ENCODE results near the gene RAB5B. TPM values are rescaled to one million over a fixed set of nuclear protein-coding genes. Genes with fewer than 3 reads are reported as not detected.
"Not testable (repeated sequence)": the region's sequence is repeated elsewhere in the genome, so short reads cannot be mapped to it uniquely, and the experiment has no call there.

Gene RAB5B
- total RNA-seq, 1 experiment from 2014 or later: 34.4 TPM

DNA sequence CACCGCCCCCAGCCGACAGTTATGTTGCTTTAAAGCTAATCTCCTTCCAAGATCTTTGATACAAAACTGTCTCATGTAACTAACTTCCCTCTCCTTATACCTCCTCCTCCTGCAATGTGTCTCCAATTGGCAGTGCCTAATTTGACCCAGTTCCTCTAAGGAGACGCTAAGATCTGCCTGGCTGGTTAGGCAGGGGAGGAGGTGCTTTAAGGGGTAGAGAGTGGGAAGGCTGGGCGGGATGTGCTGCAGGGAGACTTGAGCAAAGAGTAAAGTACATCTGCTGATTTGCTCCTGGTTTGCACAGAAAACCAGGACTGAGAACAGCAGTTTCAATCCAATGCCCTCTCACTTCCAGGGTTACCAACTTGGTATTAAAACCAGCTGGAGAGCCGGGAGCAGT lies 39.6 kb downstream of the RAB5B start:
- DNase-seq (ENCODE audit: low read depth): no peak

DNA sequence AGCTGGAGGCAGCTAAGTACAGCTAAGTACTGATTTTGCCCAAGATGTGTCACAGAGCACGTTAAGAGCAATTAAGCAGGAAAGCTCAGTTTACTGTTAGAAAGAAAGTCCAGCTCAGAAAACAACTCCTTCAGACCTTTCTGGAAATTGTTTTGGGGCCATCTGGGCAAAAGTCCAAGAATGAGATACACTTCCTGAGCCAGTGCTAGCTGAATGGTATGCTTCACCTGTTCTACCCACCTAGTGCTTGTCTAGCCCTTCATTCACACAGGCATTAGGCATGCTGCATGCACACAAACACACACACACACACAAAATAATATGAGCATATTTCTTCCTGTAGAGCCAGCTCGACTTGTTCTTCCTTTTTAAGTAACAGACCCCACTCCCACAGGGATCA lies 40.3 kb downstream of the RAB5B start:
- no peak for DNase-seq (ENCODE audit: low read depth)

DNA sequence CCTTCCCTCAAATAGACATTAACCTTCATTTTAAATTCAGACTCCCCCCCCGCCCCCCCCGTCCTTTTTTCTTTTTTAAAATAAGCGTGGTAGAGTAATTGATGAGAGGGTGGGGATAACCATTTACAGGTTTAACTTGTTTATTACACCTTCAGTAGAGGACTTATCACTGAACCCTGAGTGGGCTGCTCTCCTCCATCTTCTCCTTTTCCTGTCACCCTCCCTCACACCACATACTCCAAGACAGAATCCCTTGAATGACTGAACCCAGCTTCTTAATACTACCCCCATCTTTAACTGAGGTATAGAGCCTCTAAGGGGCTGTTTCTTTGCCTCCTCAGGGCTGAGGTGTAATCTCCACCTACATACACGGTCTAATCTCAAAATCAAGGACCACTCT lies 43.3 kb downstream of the RAB5B start:
- DNase-seq (ENCODE audit: low read depth): no peak

DNA sequence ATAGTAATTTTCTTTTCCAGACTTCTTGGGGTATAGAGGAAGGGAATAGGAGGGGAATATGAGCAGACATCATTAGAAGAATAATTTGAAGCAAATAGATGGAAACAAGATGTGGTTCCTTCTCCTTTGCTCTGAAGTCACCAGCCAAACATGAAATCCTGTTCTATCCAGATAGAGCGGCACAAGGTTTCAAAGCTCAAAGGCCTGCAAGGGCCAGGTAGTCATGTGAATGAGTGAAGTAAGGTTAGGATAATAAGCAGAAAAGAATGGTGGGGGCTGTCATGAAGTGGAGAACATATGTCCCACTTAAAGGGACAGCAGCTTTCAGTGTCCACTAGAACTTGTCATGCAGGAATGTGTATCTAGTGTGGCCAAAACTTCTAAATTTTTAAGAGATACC lies 44.5 kb downstream of the RAB5B start:
- DNase-seq (ENCODE audit: low read depth): no peak

DNA sequence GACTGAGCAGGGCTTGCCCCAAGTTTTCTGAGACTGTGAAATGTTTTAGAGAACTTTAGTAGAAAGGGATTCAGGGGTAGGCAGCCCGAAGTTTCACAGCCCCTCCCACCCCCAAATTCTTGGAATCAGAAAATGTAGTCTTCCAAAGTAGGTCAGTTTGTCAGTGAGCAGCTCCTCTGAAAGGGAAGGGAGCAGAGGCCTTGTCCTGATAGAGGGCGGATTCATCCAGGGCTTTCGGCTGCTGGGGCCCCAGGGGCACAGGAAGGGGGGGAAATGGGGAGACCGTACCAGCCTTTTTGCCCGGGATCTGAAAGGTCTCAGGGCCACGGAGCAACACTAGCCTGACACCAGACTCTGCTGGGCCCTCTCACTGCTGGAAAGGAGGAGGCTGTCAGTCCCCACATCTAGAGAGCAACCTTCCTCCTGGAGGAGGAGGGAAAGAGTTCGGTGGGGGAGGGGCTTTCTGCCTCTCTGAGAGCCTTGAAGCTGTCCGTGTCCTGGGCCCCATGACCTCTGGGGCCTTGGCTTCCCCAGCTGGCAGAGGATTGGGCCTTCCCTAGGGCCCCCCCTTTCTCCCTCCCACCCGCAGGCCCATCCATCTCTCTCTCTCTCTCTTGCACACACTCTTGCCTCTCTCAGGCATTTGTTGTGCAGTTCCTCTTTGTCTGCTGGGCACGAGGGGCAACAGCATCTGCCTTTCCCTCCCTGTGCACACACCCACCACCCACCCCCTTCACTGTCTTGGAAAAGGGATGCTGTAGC lies 46.7 kb downstream of the RAB5B start, which contains the start of gene IKZF4:
IKZF4 (plus strand) TSS at position 621 of the 762 bp plus-strand sequence. CDS start 451 bp downstream, outside the sequence.
- no peak for DNase-seq (ENCODE audit: low read depth)

DNA sequence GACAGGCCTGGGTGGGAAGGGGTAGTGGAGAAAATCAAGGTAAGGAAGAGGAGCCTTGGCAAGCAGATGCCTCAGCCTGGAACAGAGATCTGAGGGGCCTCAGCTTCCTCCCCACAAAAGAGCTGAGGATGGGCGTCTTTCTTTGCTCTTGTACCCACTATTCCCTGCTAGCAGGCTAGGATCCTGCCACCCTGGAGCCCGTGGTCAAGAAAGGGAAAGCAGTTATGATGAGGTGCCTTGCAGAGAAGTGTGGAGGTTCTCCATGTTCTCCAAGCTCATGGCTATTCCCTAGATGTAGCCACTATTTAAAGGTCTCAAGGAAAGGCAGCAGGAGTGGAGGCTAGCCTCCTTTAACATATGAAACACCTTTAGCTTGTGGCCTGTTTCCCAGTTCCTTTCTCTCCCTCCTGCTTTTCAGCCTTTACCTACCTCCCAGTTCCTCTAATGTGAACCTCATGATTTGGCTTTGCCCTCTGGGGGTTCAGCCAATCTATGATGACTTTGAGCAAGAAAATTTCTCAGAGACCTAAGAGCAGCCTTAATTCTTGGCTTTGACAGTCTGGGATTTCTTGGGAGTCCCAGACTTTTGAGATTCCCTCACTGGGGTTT lies 48.1 kb downstream of the RAB5B start:
- DNase-seq (ENCODE audit: low read depth): no peak

DNA sequence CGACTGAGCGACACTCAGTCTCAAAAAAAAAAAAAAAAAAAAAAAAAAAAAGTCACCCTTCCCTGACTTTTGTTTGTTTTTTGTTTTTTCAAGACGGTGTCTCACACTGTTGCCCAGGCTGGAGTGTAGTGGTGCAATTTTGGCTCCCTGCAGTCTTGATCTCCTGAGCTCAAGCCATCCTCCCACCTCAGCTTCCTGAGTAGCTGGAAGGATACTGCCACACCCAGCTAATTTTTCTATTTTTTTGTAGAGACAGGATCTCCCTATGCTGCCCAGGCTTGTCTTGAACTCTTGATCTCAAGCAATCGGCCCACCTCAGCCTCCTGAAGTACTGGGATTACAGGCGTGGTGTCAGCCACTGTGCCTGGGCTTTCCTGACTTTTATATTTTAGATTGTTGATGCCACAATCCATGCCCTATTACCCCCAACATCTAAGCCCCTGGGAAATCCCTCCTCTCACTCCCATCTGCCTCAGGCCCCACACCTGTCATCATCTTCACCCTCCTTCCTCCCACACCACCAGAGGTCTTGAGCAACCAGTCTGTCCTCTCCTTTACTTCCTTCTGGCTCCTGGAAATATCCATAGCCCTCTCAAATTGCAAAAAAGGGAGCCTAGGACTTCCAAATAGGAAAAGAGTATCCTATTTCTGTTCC lies 54.8 kb downstream of the RAB5B start:
- peak; percentile 9 for DNase-seq (ENCODE audit: low read depth)

DNA sequence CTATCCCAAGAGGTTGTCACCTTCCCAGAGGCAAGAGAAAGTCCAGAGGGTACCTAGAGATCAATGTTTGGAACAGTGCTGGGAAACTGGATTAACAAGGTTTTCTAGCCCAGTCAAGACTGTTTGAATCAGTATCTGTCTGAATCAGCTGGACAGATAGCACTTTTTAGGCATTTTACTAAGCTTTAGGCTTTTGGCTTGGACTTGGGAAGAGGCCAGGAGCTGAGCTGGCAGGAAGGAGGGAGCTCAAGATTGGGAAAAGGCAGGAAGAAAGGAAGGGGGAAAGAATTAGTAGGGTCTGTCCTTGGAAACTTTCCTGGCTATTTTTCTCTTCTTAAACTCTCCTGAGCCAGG lies 55.3 kb downstream of the RAB5B start:
- peak; percentile 48 for DNase-seq (ENCODE audit: low read depth)

DNA sequence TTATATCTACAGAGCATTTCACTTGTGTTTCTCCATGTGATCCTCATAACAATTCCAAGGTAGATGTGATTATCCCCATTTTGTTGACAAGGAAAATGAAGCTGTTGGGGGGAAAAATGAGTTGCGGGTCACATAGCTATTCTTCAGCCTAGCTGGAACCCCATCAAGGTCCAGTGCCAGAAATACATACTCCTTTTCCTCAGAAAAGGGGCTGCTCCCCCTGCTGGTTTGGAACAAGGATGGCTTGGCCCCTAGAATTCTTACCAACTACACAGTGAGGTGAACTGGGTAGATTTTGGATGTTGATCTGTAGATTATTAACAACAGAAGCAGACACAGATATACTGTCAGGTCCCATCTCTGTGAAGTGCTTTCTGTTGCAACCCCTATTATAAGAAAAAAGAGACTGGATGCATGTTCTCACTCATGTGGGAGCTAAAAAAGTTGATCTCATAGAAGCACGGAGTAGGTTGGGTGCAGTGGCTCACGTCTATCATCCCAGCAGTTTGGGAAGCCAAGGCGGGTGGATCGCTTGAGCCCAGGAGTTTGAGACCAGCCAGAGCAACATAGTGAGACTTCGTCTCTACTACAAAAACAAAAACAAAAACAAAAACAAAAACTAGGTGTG lies 55.9 kb downstream of the RAB5B start:
- DNase-seq (ENCODE audit: low read depth): peak; percentile 48

DNA sequence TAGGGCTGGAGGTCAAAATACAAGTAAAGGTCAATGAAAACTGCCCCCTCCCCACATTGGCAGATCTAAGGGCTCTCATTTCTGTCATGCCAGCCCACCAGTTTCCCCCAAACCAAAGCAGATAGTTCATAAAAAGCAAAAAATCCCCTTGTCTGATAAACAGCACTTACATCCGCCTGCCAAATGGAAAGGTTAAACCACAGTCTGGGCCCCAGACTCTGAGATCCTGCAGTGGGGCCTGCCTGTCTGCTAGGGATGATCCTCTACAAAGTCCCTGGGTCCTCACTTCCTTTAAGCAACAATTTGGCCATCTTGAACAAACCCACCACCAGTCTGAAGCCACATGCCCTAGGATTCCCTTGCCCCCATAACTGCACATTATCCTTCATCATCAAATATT lies 58.1 kb downstream of the RAB5B start:
- no peak for DNase-seq (ENCODE audit: low read depth)

DNA sequence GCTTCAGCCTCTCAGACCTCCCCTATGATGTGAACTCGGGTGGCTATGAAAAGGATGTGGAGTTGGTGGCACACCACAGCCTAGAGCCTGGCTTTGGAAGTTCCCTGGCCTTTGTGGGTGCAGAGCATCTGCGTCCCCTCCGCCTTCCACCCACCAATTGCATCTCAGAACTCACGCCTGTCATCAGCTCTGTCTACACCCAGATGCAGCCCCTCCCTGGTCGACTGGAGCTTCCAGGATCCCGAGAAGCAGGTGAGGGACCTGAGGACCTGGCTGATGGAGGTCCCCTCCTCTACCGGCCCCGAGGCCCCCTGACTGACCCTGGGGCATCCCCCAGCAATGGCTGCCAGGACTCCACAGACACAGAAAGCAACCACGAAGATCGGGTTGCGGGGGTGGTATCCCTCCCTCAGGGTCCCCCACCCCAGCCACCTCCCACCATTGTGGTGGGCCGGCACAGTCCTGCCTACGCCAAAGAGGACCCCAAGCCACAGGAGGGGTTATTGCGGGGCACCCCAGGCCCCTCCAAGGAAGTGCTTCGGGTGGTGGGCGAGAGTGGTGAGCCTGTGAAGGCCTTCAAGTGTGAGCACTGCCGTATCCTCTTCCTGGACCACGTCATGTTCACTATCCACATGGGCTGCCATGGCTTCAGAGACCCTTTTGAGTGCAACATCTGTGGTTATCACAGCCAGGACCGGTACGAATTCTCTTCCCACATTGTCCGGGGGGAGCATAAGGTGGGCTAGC lies 60.9 kb downstream of the RAB5B start:
- DNase-seq (ENCODE audit: low read depth): no peak

DNA sequence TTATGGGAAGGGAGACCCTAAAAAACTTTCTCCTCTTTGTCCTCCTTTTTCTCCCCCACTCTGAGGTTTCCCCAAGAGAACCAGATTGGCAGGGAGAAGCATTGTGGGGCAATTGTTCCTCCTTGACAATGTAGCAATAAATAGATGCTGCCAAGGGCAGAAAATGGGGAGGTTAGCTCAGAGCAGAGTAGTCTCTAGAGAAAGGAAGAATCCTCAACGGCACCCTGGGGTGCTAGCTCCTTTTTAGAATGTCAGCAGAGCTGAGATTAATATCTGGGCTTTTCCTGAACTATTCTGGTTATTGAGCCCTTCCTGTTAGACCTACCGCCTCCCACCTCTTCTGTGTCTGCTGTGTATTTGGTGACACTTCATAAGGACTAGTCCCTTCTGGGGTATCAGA lies 63.3 kb downstream of the RAB5B start:
- DNase-seq (ENCODE audit: low read depth): no peak

DNA sequence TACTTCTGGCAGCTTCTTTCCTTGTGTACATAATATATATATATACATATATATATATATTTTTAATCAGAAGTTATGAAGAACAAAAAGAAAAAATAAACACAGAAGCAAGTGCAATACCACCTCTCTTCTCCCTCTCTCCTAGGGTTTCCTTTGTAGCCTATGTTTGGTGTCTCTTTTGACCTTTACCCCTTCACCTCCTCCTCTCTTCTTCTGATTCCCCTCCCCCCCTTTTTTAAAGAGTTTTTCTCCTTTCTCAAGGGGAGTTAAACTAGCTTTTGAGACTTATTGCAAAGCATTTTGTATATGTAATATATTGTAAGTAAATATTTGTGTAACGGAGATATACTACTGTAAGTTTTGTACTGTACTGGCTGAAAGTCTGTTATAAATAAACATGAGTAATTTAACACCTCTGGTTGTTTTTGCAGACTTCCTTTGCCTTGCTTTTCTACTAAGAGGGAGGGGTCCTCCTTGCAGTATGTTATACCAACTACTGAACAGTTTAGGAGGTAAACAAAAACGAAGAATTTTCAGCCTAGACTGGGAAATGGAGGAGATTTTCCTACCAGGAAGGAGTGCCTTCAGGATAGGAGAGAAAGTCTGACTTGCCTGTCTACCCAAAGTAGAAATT lies 64.3 kb downstream of the RAB5B start:
- DNase-seq (ENCODE audit: low read depth): no peak

DNA sequence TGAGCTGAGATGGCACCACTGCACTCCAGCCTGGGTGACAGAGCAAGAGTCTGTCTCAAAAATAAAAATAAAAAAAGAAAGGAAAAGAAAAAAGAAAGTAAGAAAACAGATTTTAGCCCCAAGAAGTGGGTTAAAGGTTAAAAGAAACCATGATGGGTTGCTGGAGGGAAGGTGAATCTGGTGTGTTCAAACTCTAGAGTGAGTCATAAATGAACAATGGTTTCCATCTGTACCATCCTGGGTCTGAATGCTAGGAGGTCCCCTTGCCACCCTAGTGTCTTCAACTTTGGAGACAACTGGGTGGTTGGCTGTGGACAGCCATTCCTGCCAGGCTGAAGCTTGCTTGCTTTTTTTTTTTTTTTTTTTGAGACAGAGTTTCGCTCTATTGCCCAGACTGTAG lies 66.3 kb downstream of the RAB5B start:
- DNase-seq (ENCODE audit: low read depth): peak; percentile 11

DNA sequence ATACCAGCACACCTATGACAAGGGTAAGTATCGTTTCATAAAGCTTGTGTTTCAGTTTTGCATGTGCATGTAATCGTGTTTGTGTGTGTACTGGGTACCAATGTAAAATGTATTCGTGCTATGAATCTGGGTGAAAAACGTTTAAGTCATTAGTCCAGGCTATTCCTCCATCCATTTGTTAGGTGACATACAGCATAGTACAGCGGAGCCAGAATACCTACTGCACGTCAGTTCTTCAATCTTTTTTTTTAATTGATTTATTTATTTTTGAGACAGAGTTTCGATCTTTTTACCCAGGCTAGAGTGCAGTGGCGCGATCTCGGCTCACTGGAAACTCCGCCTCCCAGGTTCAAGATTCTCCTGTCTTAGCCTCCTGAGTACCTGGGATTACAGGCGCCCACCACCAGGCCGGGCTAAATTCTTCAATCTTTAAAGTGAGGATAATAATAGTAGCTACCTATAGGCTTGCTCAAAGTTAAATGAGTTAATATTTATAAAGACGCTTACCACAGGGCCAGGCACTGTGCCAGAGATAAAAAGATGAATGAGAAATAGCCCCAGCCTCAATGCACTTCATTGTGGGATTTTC lies 67.2 kb downstream of the RAB5B start:
- no peak for DNase-seq (ENCODE audit: low read depth)

DNA sequence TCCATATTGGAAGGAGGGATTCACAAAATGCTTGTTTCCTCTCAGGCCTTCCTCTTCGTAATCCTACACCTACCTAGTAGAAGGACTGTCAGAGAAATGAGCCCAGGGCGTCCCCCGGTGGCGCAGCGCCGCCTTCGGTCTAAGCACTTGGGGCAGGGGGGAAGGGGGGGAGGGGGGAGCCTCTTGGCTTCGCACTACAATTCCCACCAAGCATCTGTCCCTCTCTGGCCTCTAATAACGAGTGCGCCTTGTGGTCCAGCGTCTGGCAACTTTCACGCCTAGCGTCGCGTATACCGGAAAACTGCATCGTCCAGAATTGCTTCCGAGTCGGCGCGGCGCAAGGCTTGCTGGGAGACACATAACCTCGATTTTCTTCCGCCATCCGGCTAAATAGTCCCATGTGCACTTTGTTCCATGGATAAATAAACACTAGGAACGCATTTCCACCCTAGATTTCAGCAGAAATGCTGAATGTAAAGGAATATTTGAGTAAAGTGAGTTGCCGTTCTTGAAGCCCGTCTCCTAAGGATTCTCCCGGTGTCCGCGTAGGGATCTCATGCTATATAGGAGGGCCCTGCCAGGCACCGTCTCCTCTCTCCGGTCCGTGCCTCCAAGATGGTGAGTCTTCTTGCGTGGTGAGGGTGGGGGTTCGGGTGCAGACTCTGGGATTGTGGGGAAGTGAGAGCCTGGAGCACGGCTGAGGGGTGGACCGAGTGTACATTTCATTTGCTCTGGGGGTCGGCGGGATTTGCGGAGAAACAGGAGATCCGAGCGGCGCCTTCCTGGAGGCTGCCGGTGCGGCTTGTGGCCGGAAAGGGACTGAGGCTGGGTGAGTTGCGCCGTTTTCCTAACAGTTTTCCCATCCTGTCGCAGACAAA lies 67.9 kb downstream of the RAB5B start, which contains the start of gene RPS26:
RPS26 (plus strand) TSS at position 367 of the 878 bp plus-strand sequence; CDS start at position 616, 249 bp downstream.
- DNase-seq (ENCODE audit: low read depth): peak; percentile 98

DNA sequence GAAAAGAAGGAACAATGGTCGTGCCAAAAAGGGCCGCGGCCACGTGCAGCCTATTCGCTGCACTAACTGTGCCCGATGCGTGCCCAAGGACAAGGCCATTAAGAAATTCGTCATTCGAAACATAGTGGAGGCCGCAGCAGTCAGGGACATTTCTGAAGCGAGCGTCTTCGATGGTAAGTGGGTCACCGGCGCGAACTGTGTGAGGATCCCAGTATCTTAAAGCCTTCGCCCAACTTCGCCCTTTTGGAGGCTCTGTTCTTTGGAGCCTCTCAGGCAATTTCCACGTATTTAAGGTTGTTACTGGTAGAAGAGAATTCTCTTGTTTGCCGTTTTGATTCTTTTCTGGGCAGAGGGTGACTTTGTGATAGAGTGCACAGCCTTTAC lies 68.5 kb downstream of the RAB5B start:
- DNase-seq (ENCODE audit: low read depth): not testable (repeated sequence)

DNA sequence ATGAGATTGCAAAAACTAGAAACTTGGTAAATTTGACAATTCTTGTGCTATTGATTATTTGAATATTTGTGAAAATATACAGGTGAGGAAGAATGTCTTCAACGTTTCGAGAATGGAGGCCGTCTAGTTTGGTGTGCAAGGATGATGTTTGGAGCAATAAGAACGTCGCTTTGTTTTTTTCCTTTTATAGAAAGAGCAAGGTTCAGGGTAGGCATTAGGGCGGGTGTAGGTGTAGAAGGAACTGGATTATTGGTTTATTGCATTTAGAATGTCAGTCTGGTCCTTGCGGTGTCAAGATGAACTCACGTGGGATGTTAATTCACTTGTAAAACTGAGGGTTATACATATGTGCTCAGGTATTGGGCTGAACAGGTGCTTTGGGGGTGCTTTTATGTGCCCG lies 69.0 kb downstream of the RAB5B start:
- DNase-seq (ENCODE audit: low read depth): no peak

Measured in HT1080 (cell line).